ENCODE data around the gene NTSR1. TPM values are rescaled to one million over a fixed set of nuclear protein-coding genes. Genes with fewer than 3 reads are reported as not detected.

The NTSR1 gene
- total RNA-seq, 1 experiment from 2014 or later: not detected

GRCh38 chr20:62732031-62732760 is 23.6 kb downstream of the NTSR1 start:
- no peak for DNase-seq (ENCODE audit: low read depth)
- in situ Hi-C loops (cut with HindIII; ENCODE audit: low pct_unique_long_range_greater_than_20kb, low sequenced_read_pairs): no loop called here

- in situ Hi-C loops (cut with HindIII; ENCODE audit: low pct_unique_long_range_greater_than_20kb, low sequenced_read_pairs): no loop called here
- DNase-seq (ENCODE audit: low read depth): no peak
These were observed 24.3 kb downstream of the NTSR1 start for GRCh38 chr20:62732842-62733525.

- no peak for DNase-seq (ENCODE audit: low read depth)
These were observed 24.8 kb downstream of the NTSR1 start for GRCh38 chr20:62733526-62733842.

GRCh38 chr20:62733891-62734290 is 25.3 kb downstream of the NTSR1 start:
- no peak for DNase-seq (ENCODE audit: low read depth)
- in situ Hi-C loops (cut with HindIII; ENCODE audit: low pct_unique_long_range_greater_than_20kb, low sequenced_read_pairs): no loop called here

More at GRCh38 chr20:62733526-62733842, 24.8 kb downstream of the NTSR1 start:
- in situ Hi-C loops (cut with HindIII; ENCODE audit: low pct_unique_long_range_greater_than_20kb, low sequenced_read_pairs): no loop called here

- in situ Hi-C loops (cut with HindIII; ENCODE audit: low pct_unique_long_range_greater_than_20kb, low sequenced_read_pairs): no loop called here
- DNase-seq (ENCODE audit: low read depth): no peak
These were observed 25.7 kb downstream of the NTSR1 start for GRCh38 chr20:62734326-62734725.

- in situ Hi-C loops (cut with HindIII; ENCODE audit: low pct_unique_long_range_greater_than_20kb, low sequenced_read_pairs): no loop called here
- no peak for DNase-seq (ENCODE audit: low read depth)
These were observed 26.2 kb downstream of the NTSR1 start for GRCh38 chr20:62734881-62735280.

- DNase-seq (ENCODE audit: low read depth): no peak
- in situ Hi-C loops (cut with HindIII; ENCODE audit: low pct_unique_long_range_greater_than_20kb, low sequenced_read_pairs): no loop called here
These were observed 26.7 kb downstream of the NTSR1 start for GRCh38 chr20:62735331-62735821.

GRCh38 chr20:62736026-62736406 is 27.4 kb downstream of the NTSR1 start:
- in situ Hi-C loops (cut with HindIII; ENCODE audit: low pct_unique_long_range_greater_than_20kb, low sequenced_read_pairs): no loop called here
- DNase-seq (ENCODE audit: low read depth): no peak

- no peak for DNase-seq (ENCODE audit: low read depth)
- in situ Hi-C loops (cut with HindIII; ENCODE audit: low pct_unique_long_range_greater_than_20kb, low sequenced_read_pairs): no loop called here
These were observed 27.9 kb downstream of the NTSR1 start for GRCh38 chr20:62736407-62737071.

GRCh38 chr20:62737271-62737811 is 28.7 kb downstream of the NTSR1 start:
- DNase-seq (ENCODE audit: low read depth): no peak
- in situ Hi-C loops (cut with HindIII; ENCODE audit: low pct_unique_long_range_greater_than_20kb, low sequenced_read_pairs): no loop called here

GRCh38 chr20:62738025-62738881 is 29.6 kb downstream of the NTSR1 start:
- in situ Hi-C loops (cut with HindIII; ENCODE audit: low pct_unique_long_range_greater_than_20kb, low sequenced_read_pairs): no loop called here
- no peak for DNase-seq (ENCODE audit: low read depth)

GRCh38 chr20:62739067-62739466 is 30.4 kb downstream of the NTSR1 start:
- in situ Hi-C loops (cut with HindIII; ENCODE audit: low pct_unique_long_range_greater_than_20kb, low sequenced_read_pairs): no loop called here
- DNase-seq (ENCODE audit: low read depth): no peak

GRCh38 chr20:62739581-62740285 is 31.1 kb downstream of the NTSR1 start:
- in situ Hi-C loops (cut with HindIII; ENCODE audit: low pct_unique_long_range_greater_than_20kb, low sequenced_read_pairs): no loop called here
- no peak for DNase-seq (ENCODE audit: low read depth)

GRCh38 chr20:62740286-62741141 is 31.9 kb downstream of the NTSR1 start:
- in situ Hi-C loops (cut with HindIII; ENCODE audit: low pct_unique_long_range_greater_than_20kb, low sequenced_read_pairs): no loop called here
- DNase-seq (ENCODE audit: low read depth): no peak

- no peak for DNase-seq (ENCODE audit: low read depth)
- in situ Hi-C loops (cut with HindIII; ENCODE audit: low pct_unique_long_range_greater_than_20kb, low sequenced_read_pairs): no loop called here
These were observed 32.6 kb downstream of the NTSR1 start for GRCh38 chr20:62741191-62741691.

GRCh38 chr20:62741701-62742491 is 33.3 kb downstream of the NTSR1 start:
- in situ Hi-C loops (cut with HindIII; ENCODE audit: low pct_unique_long_range_greater_than_20kb, low sequenced_read_pairs): no loop called here
- DNase-seq (ENCODE audit: low read depth): no peak

Measured in Caki2 (cell line).